Measurements from ENCODE around the gene TMEM129. TPM values are rescaled to one million over a fixed set of nuclear protein-coding genes. Genes with fewer than 3 reads are reported as not detected.
A peak's percentile ranks its signal among the peaks of the same experiment; 100 is the strongest.

The TMEM129 gene
- total and polyA plus RNA-seq, 5 experiments from 2014 or later, result 26.9 to 41.7 (median 34.0) TPM

GRCh38 chr4:1736812-1737211 is 15.7 kb upstream of the TMEM129 start:
- H3K27ac Mint-ChIP-seq, result peak overlapping the region in 1 of 10 donors; percentile 56
- H3K27me3 Mint-ChIP-seq, result no peaks in the 10 kb centered on the region

GRCh38 chr4:1735215-1735614 is 14.1 kb upstream of the TMEM129 start:
- no peak overlapping the region for H3K4me3 Mint-ChIP-seq
- H3K36me3 Mint-ChIP-seq, result peaks cover 7 to 77% (median 38%) of the 10 kb centered on the region in 3 donors
- H3K9me3 Mint-ChIP-seq, result peaks cover 0 to 23% (median 8%) of the 10 kb centered on the region in 9 donors
- no peak overlapping the region for H3K27ac Mint-ChIP-seq
- ATAC-seq (no peak), DNase-seq (no peak)
- peaks cover 0 to 3% (median under 1%) of the 10 kb centered on the region in 4 donors for H3K4me1 Mint-ChIP-seq
- POLR2A ChIA-PET, result no interaction called here
- H3K27me3 Mint-ChIP-seq, result no peaks in the 10 kb centered on the region

More at GRCh38 chr4:1736812-1737211, 15.7 kb upstream of the TMEM129 start:
- peaks cover 7 to 77% (median 40%) of the 10 kb centered on the region in 3 donors for H3K36me3 Mint-ChIP-seq
- no peaks in the 10 kb centered on the region for H3K4me1 Mint-ChIP-seq
- no peak for ATAC-seq
- no peak for DNase-seq
- POLR2A ChIA-PET, result interaction anchor here (0.6 to 0.7 kb wide), 2 partner anchors 75 to 166 kb away, joined by 3 to 4 read pairs; no protein-coding TSS in a partner anchor
- no peak overlapping the region for H3K4me3 Mint-ChIP-seq
- H3K9me3 Mint-ChIP-seq, result peaks cover 0 to 23% (median 8%) of the 10 kb centered on the region in 9 donors

GRCh38 chr4:1732911-1733310 is 11.8 kb upstream of the TMEM129 start:
- peaks cover 0 to 80% (median 31%) of the 10 kb centered on the region in 3 donors for H3K36me3 Mint-ChIP-seq
- POLR2A ChIA-PET, result interaction anchor here (0.7 kb wide), 1 partner anchor 13 kb away, joined by 3 read pairs; no protein-coding TSS in a partner anchor
- no peak overlapping the region for H3K4me3 Mint-ChIP-seq
- DNase-seq, result no peak
- H3K27me3 Mint-ChIP-seq, result no peaks in the 10 kb centered on the region
- no peak overlapping the region for H3K27ac Mint-ChIP-seq
- H3K4me1 Mint-ChIP-seq, result peaks cover 8 to 22% (median 17%) of the 10 kb centered on the region in 4 donors
- H3K9me3 Mint-ChIP-seq, result peaks cover 0 to 10% (median 0%) of the 10 kb centered on the region in 9 donors
- no peak for ATAC-seq

GRCh38 chr4:1731180-1731579 is 10.1 kb upstream of the TMEM129 start:
- POLR2A ChIA-PET, result interaction anchor here (9.8 kb wide), 1 partner anchor 38 kb away, joined by 85 read pairs; no protein-coding TSS in a partner anchor
- Mint-ChIP-seq H3K4me3 (peak overlapping the region in 1 of 10 donors; percentile 29), H3K9me3 (no peaks in the 10 kb centered on the region), H3K4me1 (peaks cover 15 to 40% (median 33%) of the 10 kb centered on the region in 4 donors), H3K36me3 (peaks cover 0 to 80% (median 17%) of the 10 kb centered on the region in 3 donors), H3K27me3 (no peaks in the 10 kb centered on the region), H3K27ac (no peak overlapping the region)
- no peak for DNase-seq
- ATAC-seq, result no peak

- Mint-ChIP-seq H3K27me3 (no peaks in the 10 kb centered on the region), H3K27ac (no peak overlapping the region), H3K4me3 (no peak overlapping the region), H3K36me3 (peaks cover 0 to 80% (median 15%) of the 10 kb centered on the region in 3 donors), H3K9me3 (no peaks in the 10 kb centered on the region), H3K4me1 (peaks cover 16 to 44% (median 37%) of the 10 kb centered on the region in 4 donors)
- DNase-seq (no peak), ATAC-seq (no peak)
- POLR2A ChIA-PET, result interaction anchor here (0.6 to 9.8 kb wide), 3 partner anchors 17 to 115 kb away, joined by 3 to 85 read pairs (median 4); no protein-coding TSS in a partner anchor
Observed at GRCh38 chr4:1730532-1731135, 9.5 kb upstream of the TMEM129 start.

- Mint-ChIP-seq H3K27ac (peak overlapping the region in 4 of 10 donors; percentile 18 to 77 (median 52)), H3K36me3 (peaks cover 0 to 66% (median 15%) of the 10 kb centered on the region in 3 donors), H3K27me3 (no peaks in the 10 kb centered on the region), H3K4me3 (peak overlapping the region in 4 of 10 donors; percentile 2 to 43 (median 27)), H3K9me3 (no peaks in the 10 kb centered on the region), H3K4me1 (peaks cover 23 to 64% (median 55%) of the 10 kb centered on the region in 4 donors)
- ATAC-seq, result no peak
- no peak for DNase-seq
- POLR2A ChIA-PET, result interaction anchor here (1.1 to 9.8 kb wide), 2 partner anchors 16 to 35 kb away, joined by 3 to 85 read pairs; partner anchors contain the start of gene SLBP
Observed at GRCh38 chr4:1728061-1728980, 7.2 kb upstream of the TMEM129 start.

- H3K27ac Mint-ChIP-seq, result peak overlapping the region in 2 of 10 donors; percentile 40 to 52
- peaks cover 0 to 57% (median 8%) of the 10 kb centered on the region in 3 donors for H3K36me3 Mint-ChIP-seq
- POLR2A ChIA-PET, result interaction anchor here (0.5 to 9.8 kb wide), 3 partner anchors 15 to 1115 kb away, joined by 3 to 85 read pairs (median 4); partner anchors contain the start of gene SLBP
- H3K27me3 Mint-ChIP-seq, result no peaks in the 10 kb centered on the region
- peaks cover 32 to 74% (median 64%) of the 10 kb centered on the region in 4 donors for H3K4me1 Mint-ChIP-seq
- DNase-seq (no peak), ATAC-seq (no peak)
- H3K4me3 Mint-ChIP-seq, result peak overlapping the region in 4 of 10 donors; percentile 2 to 89 (median 32)
- H3K9me3 Mint-ChIP-seq, result no peaks in the 10 kb centered on the region
Observed at GRCh38 chr4:1727117-1728031, 6.3 kb upstream of the TMEM129 start.

- POLR2A ChIA-PET, result interaction anchor here (0.5 to 9.8 kb wide), 3 partner anchors 15 to 1116 kb away, joined by 4 to 85 read pairs (median 15); partner anchors contain the start of gene SLBP
- H3K27me3 Mint-ChIP-seq, result no peaks in the 10 kb centered on the region
- DNase-seq (peak; percentile 79 to 93 (median 87)), ATAC-seq (peak; percentile 42)
- peaks cover 0 to 50% (median 8%) of the 10 kb centered on the region in 3 donors for H3K36me3 Mint-ChIP-seq
- H3K27ac Mint-ChIP-seq, result peak overlapping the region; percentile 41 to 90 (median 79)
- H3K4me3 Mint-ChIP-seq, result peak overlapping the region in 9 of 10 donors; percentile 27 to 89 (median 68)
- peaks cover 37 to 80% (median 71%) of the 10 kb centered on the region in 4 donors for H3K4me1 Mint-ChIP-seq
- no peaks in the 10 kb centered on the region for H3K9me3 Mint-ChIP-seq
Observed at GRCh38 chr4:1726146-1726934, 5.2 kb upstream of the TMEM129 start.

GRCh38 chr4:1725521-1725920 is 4.4 kb upstream of the TMEM129 start:
- peak overlapping the region; percentile 49 to 95 (median 90) for H3K4me3 Mint-ChIP-seq
- H3K9me3 Mint-ChIP-seq, result no peaks in the 10 kb centered on the region
- no peak for ATAC-seq
- H3K36me3 Mint-ChIP-seq, result peaks cover 0 to 42% (median 8%) of the 10 kb centered on the region in 3 donors
- H3K27ac Mint-ChIP-seq, result peak overlapping the region; percentile 80 to 100 (median 96)
- H3K4me1 Mint-ChIP-seq, result peaks cover 37 to 78% (median 72%) of the 10 kb centered on the region in 4 donors
- POLR2A ChIA-PET, result interaction anchor here (0.5 to 9.8 kb wide), 3 partner anchors 14 to 32 kb away, joined by 3 to 85 read pairs (median 15); partner anchors contain the start of gene SLBP
- peak in 1 of 10 donors; percentile 48 for DNase-seq
- no peaks in the 10 kb centered on the region for H3K27me3 Mint-ChIP-seq

GRCh38 chr4:1723131-1723801 is 2.1 kb upstream of the TMEM129 start:
- peak; percentile 10 to 24 for ATAC-seq
- POLR2A ChIA-PET, result interaction anchor here (0.7 to 9.8 kb wide), 15 partner anchors 10 to 746 kb away, joined by 3 to 124 read pairs (median 4); partner anchors contain the start of genes LETM1, NSD2, RNF4 and SLBP
- Mint-ChIP-seq H3K4me3 (peak overlapping the region; percentile 84 to 95 (median 90)), H3K27ac (peak overlapping the region; percentile 96 to 100 (median 99)), H3K36me3 (peaks cover 0 to 28% (median 1%) of the 10 kb centered on the region in 3 donors), H3K4me1 (peaks cover 33 to 80% (median 73%) of the 10 kb centered on the region in 4 donors), H3K27me3 (no peaks in the 10 kb centered on the region), H3K9me3 (no peaks in the 10 kb centered on the region)
- peak in 8 of 10 donors; percentile 31 to 76 (median 64) for DNase-seq

Data from naive thymus-derived CD8-positive, alpha-beta T cell (primary cell).